NCI-H1694 (cell line): ENCODE measurements around the gene LTBR.

Experiments
- DNase-seq: peaks from one replicate; lab custom pipeline; 2025; lab: John Stamatoyannopoulos, UW

LTBR gene

GRCh38 chr12:6384499-6385436 lies 806 bp downstream of the LTBR start:
- DNase-seq, result no peak

- DNase-seq, result no peak
Observed at GRCh38 chr12:6386038-6386437, 2.1 kb downstream of the LTBR start.

GRCh38 chr12:6386491-6386890 lies 2.5 kb downstream of the LTBR start:
- DNase-seq, result no peak

GRCh38 chr12:6387541-6387940 lies 3.6 kb downstream of the LTBR start:
- no peak for DNase-seq

GRCh38 chr12:6390084-6390799 lies 6.3 kb downstream of the LTBR start:
- no peak for DNase-seq

- DNase-seq, result no peak
Observed at GRCh38 chr12:6391013-6391412, 7.1 kb downstream of the LTBR start.

GRCh38 chr12:6392504-6392903 lies 8.5 kb downstream of the LTBR start:
- DNase-seq, result no peak

GRCh38 chr12:6393109-6393508 lies 9.1 kb downstream of the LTBR start:
- no peak for DNase-seq

GRCh38 chr12:6394398-6394797 lies 10.4 kb downstream of the LTBR start:
- no peak for DNase-seq

GRCh38 chr12:6396031-6396430 lies 12.1 kb downstream of the LTBR start:
- no peak for DNase-seq

- DNase-seq, result no peak
Observed at GRCh38 chr12:6399884-6400644, 16.1 kb downstream of the LTBR start.

- no peak for DNase-seq
Observed at GRCh38 chr12:6404390-6404789, 20.4 kb downstream of the LTBR start.

GRCh38 chr12:6405963-6406362 lies 22.0 kb downstream of the LTBR start:
- DNase-seq, result no peak

GRCh38 chr12:6407236-6407954 lies 23.4 kb downstream of the LTBR start:
- no peak for DNase-seq

GRCh38 chr12:6416596-6416995 lies 32.6 kb downstream of the LTBR start:
- DNase-seq, result no peak

GRCh38 chr12:6418796-6419195 lies 34.8 kb downstream of the LTBR start:
- DNase-seq, result no peak

GRCh38 chr12:6420364-6420763 lies 36.4 kb downstream of the LTBR start:
- DNase-seq, result no peak

GRCh38 chr12:6423267-6424007 lies 39.5 kb downstream of the LTBR start:
- peak; percentile 96 for DNase-seq

- DNase-seq, result no peak
Observed at GRCh38 chr12:6424008-6424347, 40.0 kb downstream of the LTBR start.

GRCh38 chr12:6424866-6425265 lies 40.9 kb downstream of the LTBR start:
- no peak for DNase-seq
